ENCODE results near the gene PTGES2.

DNA sequence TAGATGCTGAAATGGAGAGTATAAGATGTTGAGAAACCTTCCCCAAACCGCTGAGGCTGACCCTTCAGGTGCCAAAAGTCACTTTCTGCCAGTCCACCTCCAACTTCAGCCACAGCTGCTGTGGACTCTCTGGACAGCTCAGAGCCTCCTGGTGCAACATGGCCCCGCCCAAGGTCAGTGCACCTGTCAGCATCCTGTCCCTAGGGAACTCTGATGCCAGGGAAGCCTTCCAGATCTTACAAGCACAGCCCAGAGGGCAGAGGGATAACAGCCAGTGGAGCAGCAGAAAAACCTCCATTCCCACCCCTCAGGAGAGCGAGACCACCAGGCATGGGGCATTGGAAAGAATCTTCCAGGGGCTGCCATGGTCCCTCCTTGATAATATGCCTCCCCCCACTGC lies 10.5 kb upstream of the PTGES2 start:
- TF ChIP-seq, protein P1, sequence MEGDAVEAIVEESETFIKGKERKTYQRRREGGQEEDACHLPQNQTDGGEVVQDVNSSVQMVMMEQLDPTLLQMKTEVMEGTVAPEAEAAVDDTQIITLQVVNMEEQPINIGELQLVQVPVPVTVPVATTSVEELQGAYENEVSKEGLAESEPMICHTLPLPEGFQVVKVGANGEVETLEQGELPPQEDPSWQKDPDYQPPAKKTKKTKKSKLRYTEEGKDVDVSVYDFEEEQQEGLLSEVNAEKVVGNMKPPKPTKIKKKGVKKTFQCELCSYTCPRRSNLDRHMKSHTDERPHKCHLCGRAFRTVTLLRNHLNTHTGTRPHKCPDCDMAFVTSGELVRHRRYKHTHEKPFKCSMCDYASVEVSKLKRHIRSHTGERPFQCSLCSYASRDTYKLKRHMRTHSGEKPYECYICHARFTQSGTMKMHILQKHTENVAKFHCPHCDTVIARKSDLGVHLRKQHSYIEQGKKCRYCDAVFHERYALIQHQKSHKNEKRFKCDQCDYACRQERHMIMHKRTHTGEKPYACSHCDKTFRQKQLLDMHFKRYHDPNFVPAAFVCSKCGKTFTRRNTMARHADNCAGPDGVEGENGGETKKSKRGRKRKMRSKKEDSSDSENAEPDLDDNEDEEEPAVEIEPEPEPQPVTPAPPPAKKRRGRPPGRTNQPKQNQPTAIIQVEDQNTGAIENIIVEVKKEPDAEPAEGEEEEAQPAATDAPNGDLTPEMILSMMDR (IDR thresholded peaks at IDR 0.05), result no peak
- TF ChIP-seq POLR2A (IDR thresholded peaks at IDR 0.05), result no peak
